Activated CD4-positive, alpha-beta T cell treated with anti-CD3 and anti-CD28 coated beads for 1 hour (primary cell): ENCODE results near the gene RNF126.
"Not testable (repeated sequence)": the region's sequence is repeated elsewhere in the genome, so short reads cannot be mapped to it uniquely, and the experiment has no call there.

ENCODE experiments used
- DNase-seq: peaks from one replicate; pipeline ENCODE4 v3.0.0-alpha.2; 2020

RNF126 gene

DNA sequence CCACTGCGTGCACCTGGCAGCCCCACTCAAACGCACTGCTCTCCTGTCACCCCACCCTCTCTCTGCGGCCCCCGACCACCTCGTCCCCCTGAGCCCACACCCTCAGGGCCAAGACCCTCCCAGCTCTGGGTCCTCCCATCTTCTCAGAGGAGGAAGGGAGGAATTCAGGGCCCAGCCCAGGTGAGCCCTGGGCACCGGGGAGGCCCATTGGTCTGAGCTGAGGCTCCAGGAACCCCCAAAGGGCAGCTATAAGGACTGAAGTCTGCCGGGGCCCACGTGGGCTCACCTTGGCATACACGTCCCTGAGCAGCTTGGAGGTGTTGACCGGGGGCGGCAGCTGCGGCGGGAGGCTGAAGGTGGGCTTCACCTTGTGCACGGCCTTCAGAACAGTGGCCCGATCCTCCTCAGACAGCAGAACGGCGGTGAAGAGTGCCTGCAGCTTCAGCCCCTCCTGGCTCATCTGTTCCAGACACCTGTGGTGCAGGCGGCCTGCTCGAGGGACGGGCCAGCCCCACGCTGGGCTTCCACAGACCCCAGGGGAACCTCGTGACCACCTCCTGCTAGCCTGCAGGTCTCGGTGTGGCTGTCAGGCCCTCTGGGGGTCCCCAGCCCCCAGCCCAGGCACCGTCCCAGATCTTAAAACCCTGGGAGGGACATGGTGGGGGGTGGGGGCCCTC is 38.4 kb downstream of the RNF126 start:
- no peak for DNase-seq

DNA sequence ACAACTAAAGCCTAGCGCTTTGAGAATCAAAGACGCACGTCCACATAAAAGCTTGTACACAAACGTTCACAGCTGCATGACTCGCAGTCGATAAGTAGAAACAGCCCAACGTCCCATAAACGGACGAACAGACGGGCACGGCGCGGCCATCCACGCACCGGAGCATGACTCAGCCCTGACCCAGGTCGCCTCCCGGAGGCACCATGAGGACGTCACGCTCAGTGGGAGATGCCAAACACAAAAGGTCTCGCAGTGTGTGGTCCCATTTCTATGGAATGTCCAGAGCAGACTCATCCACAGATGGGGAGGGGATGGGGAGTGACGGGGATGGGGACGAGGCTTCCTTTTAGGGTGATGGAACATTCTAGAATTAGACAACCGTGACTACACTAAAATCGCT is 39.0 kb downstream of the RNF126 start:
- no peak for DNase-seq

DNA sequence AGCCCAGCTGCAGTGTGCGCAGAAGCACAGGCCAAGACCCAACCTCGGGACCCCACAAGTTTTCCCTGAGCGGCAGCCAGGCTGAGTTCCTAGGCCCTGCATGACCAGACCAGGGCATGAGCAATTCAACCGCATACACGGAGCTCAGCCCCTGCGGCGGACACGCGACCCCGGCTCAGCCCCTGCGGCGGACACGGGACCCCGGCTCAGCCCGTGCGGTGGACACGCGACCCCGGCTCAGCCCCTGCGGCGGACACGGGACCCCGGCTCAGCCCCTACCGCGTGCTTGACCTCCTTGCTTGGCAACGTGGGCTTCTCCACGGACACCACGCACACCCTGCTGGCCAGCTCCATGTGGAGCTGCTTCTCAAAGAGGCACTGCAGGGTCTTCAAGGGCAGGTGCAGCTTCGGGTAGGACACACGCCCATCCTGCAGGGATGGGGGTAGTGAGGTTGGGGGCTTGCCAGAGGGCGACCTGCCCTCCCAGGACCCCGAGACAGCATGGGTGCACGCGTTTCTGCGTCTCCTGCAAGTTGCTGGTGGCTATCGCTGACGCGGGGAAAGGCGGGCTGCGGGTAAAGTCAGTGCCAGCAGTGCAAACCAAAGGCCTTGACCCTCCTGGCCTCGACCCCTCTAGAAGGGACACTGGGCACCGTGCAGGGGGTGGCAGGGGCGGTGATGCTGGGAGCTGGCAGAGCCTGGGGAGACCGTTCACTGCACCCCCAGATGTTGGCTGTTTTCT is 39.7 kb downstream of the RNF126 start:
- no peak for DNase-seq

DNA sequence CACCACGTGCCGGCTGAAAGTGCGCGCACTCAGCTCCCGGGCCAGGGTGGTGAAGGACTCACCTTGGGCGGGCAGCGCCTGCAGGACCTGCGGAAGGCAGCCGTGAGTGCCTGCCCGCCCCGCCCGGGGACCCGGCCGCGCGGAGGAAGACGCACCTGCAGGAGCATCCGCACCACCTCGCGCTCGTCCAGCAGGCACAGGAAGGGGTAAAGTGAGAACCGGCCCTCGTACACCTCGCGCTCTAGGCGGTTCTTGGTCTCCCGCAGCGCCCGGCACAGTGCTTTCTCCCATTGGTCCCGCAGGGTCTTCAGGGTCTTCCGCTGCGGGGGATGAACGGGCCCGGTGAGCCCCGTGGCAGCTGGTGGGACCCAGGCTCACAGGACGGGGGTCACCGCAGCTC is 40.3 kb downstream of the RNF126 start:
- DNase-seq = no peak

DNA sequence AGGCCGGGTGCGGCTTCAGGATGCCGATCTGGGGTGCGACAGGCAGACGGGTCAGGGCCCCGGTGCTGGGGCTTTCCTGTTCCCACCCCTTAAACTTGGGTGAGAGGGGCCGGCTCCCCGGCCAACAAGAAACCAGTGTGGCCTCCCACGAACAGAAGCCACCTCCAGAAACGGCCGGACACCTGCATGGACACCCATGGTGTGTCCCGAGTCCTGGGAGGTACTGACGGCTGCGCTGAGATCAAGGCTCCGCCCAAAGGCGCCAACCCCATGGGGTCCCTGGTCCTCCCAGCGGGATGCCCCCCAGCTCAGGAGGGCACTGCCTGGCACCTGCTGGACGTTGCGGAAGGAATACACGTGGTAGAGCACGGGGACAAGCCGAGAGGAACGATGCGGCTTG is 41.2 kb downstream of the RNF126 start:
- DNase-seq = no peak

DNA sequence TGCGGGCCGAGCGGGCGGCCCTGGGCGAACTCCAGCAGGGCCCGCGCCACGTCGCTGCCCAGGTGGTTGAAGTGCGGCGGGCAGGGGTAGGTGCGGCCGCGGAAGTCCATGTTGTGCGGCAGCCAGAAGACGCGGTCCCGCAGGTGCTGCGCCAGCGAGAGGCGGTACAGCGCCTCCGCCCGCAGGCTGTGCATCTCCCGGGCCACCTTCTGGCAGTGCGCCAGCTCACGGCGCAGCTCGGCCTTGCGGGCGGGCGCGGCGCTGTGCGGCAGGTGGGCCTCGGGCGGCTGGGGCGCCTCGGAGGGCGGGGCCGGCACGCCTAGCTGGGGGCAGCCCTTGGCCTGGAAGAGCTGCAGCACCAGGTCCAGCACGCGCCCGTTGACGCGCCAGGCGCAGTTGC is 41.8 kb downstream of the RNF126 start:
- DNase-seq = not testable (repeated sequence)

DNA sequence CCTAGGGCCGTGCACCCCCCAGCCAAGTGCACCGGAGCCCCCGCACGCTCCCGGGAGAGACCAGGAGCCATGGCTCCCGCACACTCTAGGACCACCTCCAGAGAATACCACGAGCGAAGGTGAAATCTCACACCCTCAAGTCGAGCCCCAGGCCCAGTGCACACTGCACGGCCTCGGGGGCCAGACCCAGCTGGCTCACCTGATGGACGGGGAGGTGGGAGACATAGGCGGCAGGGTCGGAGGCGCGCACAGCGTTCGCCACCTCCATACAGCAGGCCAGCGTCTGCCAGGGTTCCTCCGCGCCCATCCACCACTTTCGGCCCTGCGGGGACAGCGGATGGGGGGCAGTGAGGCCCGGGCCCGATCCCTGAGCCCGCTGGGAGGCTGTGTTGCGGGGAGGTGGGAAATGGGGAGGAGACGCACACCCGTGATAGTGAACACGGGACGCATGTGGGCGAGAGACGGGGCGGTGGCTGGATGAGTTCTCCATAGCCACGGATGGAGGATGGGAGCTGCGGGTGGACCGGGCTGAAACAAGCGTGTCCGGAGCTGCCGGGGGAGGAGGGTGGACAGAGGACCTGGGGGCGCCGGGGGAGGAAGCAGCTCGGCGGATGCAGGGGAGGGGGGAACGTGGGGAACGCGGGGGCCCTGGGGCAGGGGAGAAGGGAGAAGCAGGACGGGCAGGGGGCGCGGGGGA is 42.7 kb downstream of the RNF126 start:
- no peak for DNase-seq

DNA sequence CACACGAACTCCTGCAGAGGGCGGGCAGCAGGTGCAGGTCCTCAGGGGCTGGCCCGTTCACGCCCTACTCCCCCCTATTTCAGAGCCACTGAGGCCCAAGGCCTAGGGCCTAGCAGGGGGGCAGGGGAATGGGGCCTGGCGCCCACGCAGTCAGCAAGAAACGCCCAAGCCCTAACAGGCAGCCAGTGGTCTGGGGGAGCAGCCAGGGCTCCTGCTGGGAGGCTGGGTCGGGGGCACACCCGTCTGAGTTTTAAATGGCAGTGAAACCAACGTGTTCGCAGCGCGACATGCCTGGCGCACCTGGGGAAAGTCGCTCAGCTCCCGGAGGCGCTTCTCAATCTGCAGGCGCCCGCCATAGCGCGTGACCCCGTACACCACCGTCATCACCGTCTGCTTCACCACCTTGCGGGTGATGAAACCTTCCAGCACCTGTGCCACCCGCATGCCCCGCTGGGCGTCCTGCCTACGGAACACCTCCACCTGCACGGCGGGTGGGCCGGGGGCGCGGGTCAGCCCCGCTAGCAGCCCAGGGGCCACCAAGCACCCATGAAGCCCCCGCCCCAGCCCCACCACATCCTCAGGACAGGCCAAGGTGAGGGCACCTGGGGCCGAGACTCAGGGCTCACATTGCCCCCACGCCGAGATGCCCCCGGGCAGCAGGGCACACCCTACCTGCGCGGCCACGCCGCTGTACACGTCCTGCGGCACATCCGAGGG is 43.6 kb downstream of the RNF126 start:
- no peak for DNase-seq

DNA sequence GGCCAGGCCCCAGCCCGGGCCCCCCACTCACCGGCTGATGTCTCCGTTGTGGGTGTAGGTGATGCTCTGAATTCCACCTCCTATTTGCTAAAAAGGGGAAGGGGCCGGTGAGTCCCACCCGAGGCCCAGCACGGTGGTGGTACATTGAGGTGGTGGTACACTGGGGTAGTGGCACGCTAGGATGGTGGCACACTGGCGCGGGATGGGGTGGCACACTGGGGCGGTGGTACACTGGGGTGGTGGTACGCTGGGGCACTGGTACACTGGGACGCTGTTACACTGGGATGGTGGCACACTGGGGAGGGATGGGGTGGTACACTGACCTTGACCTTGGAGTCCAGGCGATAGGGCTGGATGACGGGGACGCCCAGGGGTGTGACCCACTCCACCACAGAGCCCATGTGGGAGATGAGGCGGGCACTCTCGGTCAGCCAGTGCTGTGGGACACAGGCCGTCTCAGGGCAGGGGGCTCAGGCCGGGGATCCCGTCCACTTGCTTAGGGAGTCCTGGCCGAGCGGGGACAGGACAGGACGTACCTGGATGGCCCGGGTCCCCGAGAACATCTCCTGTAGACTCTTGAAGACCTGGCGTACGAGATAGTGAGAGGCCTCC is 44.2 kb downstream of the RNF126 start:
- no peak for DNase-seq

DNA sequence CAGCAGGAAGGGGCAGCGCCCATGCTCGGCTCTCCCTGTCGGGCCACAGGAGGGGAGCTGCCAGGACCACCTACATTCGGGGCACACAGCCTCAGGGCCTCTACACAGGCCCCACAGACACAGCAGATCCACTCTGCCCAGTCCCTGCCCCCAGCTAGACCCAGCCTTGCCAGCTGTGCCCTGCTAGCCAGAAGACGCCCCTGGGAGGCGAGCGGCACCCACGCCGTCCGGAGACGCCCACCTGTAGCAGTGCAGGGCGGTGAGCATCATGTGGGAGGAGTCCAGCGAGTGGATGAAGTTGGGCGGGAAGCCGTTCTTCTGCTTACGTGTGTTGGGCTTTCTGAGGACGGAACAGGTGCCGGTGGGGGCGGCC is 44.8 kb downstream of the RNF126 start:
- DNase-seq = no peak

DNA sequence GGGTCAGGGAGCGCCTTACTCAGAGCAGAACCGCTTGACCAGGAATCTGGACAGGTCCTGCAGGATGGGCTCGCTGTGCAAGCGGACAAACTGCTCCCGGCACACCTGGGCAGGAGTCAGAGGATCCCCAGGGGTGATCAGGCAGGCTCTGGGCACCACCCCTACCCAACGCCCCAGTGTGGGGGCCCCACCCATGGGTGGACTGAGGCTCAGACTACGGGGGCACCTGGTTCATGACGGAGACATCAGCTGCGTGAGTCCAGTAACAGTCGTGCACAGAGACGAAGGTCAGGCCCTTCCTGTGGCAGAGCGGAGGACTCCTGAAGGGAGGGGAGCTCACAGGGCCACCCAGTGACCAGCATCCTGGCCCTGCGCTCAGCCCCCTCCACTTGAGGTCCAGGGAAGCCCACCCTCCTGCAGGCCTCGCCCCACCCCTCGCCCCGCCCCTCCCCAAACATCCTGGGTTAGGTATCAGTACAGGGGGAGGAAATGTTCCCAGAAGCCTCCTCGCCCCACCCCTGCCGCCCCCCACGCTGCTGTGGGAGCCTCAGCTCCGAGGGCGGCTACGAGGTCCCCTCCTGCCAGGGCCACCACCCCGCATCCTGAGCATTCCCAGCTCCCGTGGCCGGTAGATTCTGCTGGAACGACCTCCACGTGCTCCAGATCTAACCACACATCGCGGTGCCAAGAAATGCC is 45.3 kb downstream of the RNF126 start:
- no peak for DNase-seq

DNA sequence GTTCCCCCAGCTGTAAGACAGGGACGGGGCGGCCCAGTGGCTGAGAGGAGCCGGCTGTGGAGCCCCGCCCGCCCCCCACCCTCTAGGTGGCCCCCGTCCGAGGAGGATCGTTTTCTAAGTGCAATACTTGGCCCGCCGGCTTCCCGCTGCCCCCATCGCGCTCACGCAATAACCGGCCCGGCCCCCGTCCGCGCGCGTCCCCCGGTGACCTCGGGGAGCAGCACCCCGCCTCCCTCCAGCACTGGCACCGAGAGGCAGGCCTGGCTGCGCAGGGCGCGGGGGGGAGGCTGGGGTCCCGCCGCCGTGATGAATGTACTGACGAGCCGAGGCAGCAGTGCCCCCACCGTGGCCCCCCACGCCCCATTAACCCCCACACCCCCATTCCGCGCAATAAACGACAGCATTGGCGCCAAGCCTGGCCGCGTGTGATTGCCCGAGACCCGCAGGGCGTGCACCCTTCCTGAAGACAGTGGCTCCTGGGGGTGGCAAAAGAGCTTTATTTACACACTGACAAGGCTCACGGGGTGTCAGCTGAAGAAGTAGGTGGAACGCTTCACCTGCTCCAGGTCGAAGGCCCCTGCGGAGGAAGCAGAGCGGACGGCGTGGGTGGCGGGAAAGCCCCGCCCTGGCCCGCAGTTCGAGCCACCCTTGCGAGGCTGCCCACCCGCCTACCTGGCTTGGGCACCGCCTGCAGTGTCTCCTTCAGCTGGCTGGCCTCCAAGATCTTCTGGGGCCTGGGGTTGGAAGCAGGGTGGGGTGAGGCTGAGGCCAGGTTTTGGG is 46.1 kb downstream of the RNF126 start:
- no peak for DNase-seq

DNA sequence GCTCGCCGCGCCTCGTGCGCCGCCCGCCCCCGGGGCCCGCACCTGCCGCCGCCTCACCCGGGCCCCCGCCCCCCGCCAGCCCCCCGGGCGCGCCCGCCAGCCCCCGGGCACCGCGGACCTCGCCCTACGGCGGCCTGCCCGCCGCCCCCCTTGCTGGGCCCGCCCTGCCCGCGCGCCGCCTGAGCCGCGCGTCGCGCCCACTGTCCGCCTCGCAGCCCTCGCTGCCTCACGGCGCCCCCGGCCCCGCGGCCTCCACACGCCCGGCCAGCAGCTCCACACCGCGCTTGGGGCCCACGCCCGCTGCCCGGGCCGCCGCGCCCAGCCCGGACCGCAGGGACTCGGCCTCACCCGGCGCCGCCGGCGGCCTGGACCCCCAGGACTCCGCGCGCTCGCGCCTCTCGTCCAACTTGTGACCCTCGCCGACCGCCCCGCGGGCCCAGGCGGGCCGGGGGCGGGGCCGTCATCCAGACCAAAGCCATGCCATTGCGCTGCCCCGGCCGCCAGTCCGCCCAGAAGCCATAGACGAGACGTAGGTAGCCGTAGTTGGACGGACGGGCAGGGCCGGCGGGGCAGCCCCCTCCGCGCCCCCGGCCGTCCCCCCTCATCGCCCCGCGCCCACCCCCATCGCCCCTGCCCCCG is 46.8 kb downstream of the RNF126 start:
- no peak for DNase-seq

DNA sequence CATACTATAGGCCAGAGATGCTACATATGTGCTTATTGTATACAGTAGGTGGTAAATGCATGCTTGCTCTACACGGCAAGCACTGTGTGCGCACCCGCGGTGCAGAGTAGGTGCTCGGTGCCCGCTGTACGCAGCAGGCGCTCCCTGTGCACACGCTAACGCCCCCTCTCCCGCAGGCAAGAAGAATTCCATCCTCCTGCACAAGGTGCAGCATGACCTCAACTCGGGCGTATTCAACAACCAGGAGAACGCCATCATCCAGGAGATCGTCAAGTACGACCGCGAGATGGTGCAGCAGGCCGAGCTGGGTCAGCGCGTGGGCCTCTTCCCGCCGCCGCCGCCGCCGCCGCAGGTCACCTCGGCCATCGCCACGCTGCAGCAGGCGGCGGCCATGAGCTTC is 47.4 kb downstream of the RNF126 start:
- DNase-seq = no peak

DNA sequence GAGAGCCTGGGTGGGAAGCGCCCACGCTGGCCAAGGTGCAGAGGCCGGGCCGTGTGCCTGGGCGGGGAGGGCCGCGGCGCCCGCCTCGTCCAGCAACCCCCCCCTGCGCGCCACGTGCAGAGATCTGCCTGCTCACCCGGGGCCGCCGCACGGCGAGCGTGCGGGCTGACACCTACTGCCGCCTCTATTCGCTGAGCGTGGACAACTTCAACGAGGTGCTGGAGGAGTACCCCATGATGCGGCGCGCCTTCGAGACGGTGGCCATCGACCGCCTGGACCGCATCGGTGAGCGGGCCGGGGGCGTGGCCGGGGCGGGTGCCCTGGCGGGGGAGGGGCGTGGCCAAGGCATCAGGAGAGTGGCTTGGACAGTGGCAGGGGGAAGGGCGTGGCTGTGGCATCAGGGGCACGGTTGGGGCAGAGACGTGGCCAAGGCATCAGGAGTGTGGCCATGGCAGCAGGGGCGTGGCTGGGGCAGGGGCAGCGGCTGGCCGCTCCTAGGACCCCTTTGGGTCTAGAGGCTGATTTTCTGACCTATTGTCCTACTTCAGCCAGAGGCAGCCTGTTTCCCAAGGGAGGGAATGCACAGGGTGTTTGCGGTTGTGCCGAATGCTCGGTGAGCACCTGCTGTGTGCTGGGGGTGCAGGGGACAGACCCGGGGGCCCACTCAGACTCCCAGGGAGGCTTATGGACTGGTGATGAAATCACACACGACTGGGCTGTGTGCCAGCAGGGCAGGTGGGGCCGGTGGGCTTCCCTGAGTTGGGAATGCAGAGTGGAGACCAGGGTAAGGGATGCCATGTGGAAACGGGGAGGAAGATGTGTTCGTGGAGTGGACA is 49.1 kb downstream of the RNF126 start:
- no peak for DNase-seq

DNA sequence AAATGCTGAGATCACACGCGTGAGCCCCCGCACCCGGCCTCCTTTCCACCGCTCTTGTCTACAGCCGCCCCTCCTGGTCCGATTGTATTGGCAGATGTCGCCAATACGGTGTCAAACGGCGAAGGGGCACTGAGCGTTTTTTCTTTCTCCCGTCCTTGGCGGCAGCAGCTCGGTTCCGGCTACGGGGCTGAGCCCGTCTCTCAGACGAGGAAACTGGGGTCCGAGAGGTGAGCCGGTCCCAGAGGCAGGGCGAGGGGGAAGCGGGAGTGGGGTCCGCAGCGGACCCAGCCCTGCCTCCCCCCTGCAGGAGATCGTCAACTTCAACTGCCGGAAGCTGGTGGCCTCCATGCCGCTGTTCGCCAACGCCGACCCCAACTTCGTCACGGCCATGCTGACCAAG is 50.1 kb downstream of the RNF126 start:
- DNase-seq = no peak

DNA sequence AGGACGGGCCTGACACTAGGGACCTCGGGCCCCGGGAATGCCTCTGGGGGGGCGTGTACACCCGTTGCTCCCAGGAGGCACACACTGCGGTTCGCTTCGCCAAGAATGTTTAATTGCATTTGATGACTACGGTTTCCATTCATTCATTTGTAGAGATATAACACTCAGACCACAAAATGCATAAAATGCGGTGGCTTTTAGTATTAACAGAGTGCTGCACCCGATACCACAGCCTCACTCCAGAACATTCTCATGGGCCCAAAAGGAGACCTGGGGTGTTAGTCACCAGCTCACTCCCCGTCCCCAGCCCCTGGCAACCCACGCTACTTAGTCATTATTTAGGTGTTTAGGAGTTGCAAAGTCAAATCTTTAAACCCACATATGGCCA is 51.5 kb downstream of the RNF126 start:
- DNase-seq = peak; percentile 26

DNA sequence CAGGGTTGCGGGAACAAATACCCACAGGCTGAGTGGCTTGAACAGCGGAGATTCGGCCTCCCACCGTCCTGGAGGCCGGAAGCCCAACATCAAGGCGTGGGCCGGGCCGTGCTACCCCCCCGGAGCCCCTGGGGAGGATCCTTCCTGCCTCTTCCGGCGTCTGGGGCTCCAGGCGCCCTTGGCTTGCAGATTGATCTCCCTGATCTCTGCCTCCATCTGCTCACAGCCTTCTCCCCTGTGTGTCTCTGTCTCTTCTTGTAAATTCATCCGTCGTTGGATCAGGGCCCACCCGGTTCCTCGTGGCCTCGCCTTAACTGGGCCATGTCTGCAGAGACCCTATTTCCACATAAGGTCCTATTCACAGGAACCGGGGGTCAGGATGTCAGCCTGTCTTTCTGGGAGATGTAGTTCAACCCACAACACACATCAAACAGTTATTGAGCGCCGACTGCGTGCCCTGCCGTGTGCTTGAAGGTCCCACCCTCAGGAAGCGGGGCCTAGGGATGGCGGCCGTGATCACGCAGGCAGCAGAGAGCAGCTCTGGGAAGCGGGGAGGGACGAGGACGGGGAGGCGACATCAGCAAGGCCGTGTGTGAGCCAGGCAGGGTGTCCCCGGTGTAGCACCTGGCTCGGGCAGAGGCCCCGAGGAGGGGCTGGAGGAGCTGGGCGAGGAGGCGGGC is 52.1 kb downstream of the RNF126 start:
- DNase-seq = peak; percentile 28

DNA sequence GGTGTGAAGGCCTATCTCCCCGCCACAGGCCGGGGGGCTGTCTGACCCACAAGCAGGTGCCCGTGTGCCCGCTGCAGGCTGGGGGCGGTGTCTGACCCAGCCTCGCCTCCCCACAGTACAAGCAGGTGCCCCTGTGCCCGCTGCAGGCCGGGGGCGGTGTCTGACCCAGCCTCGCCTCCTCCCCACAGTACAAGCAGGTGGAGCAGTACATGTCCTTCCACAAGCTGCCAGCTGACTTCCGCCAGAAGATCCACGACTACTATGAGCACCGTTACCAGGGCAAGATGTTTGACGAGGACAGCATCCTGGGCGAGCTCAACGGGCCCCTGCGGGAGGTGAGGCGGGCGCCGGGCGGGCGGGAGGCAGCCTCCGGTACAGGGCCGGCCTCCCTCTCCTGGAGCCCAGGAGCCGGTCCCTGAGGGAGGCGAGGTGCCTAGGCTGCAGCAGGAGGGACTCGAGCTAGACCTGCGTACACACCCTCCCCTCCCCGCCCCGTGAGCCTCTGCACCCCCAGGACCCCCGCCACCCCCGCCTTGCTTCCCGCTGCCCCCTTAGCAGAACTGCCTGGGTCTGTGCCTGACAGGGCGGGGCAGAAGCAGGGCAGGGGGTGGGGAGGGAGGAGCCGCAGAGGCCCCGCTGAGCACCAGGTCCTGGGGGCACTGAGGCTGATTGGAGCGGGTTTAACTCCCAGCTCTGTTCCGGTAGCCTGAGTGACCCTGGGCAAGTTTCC is 52.8 kb downstream of the RNF126 start:
- no peak for DNase-seq
